WTC11 (cell line): ENCODE data around the gene MGAT2. TPM values are rescaled to one million over a fixed set of nuclear protein-coding genes. Genes with fewer than 3 reads are reported as not detected.
A peak's percentile ranks its signal among the peaks of the same experiment; 100 is the strongest.

ENCODE experiments used
- ATAC-seq: fragments of 200-7000 bp; cut with Tn5 transposase; 2 replicates; pipeline ENCODE4 v1.10.0; 2021; ENCODE audit warnings: mild to moderate bottlenecking, moderate library complexity
- CTCF ChIA-PET: fragments of 300-600 bp; sonication (Branson Sonifier 250); formaldehyde crosslinking; loops from one replicate; lab custom pipeline; 2021; ENCODE audit warnings: antibody characterized with exemption; lab: Charles Lee
- POLR2A ChIA-PET: fragments of 350-600 bp; sonication (Branson Sonifier 250); formaldehyde crosslinking; loops from one replicate; lab custom pipeline; 2021; ENCODE audit warnings: antibody characterized with exemption; lab: Charles Lee
- DNase-seq: peaks from one replicate; pipeline ENCODE4 v3.0.0; 2021; ENCODE audit warnings: low spot score
- H3K27ac Mint-ChIP-seq: 2 replicates; pipeline ENCODE4 v1.8.0; 2021; ENCODE audit warnings: mixed read lengths
- H3K27me3 Mint-ChIP-seq: 2 replicates; pipeline ENCODE4 v1.8.0; 2021; ENCODE audit warnings: low read depth, mild to moderate bottlenecking, moderate library complexity, mixed read lengths
- H3K36me3 Mint-ChIP-seq: 2 replicates; pipeline ENCODE4 v1.8.0; 2021; ENCODE audit warnings: mixed read lengths
- H3K4me1 Mint-ChIP-seq: 2 replicates; pipeline ENCODE4 v1.8.0; 2022; ENCODE audit warnings: mixed read lengths
- H3K4me3 Mint-ChIP-seq: 2 replicates; pipeline ENCODE4 v1.8.0; 2021; ENCODE audit warnings: mild to moderate bottlenecking, moderate library complexity, mixed read lengths
- H3K9me3 Mint-ChIP-seq: 2 replicates; pipeline ENCODE4 v1.8.0; 2021; ENCODE audit warnings: mixed read lengths
- ESRRA ChIP-seq: sonication (generic); formaldehyde crosslinking; IDR thresholded peaks from 2 replicates; pipeline ENCODE4 v1.8.1; 2022; ENCODE audit warnings: mild to moderate bottlenecking, missing genetic modification reagents, borderline replicate concordance
- FOXJ3 ChIP-seq: sonication (generic); formaldehyde crosslinking; IDR thresholded peaks from 2 replicates; pipeline ENCODE4 v1.9.0; 2021; ENCODE audit warnings: missing genetic modification reagents, mild to moderate bottlenecking, borderline replicate concordance
- FOXK1 ChIP-seq: sonication (generic); formaldehyde crosslinking; IDR thresholded peaks from 2 replicates; pipeline ENCODE4 v1.8.0; 2022; ENCODE audit warnings: mild to moderate bottlenecking, moderate library complexity, missing genetic modification reagents
- GTF2I ChIP-seq: fragments of 250-450 bp; sonication (Bioruptor Pico); conservative IDR thresholded peaks from 2 replicates; pipeline ENCODE4 v1.4.0; 2021; ENCODE audit warnings: mild to moderate bottlenecking
- IRF2 ChIP-seq: sonication (generic); formaldehyde crosslinking; IDR thresholded peaks from 2 replicates; pipeline ENCODE4 v1.8.0; 2022; ENCODE audit warnings: low read depth, missing genetic modification reagents, borderline replicate concordance
- JAZF1 ChIP-seq: fragments of 250-450 bp; sonication (Bioruptor Pico); IDR thresholded peaks from 2 replicates; pipeline ENCODE4 v1.9.0; 2021; ENCODE audit warnings: moderate library complexity, mild to moderate bottlenecking, inconsistent platforms
- NFATC4 ChIP-seq: fragments of 250-450 bp; sonication (Bioruptor Pico); IDR thresholded peaks from 2 replicates; pipeline ENCODE4 v1.9.0; 2021; ENCODE audit warnings: mild to moderate bottlenecking
- NFE2L1 ChIP-seq: sonication (generic); formaldehyde crosslinking; IDR thresholded peaks from 2 replicates; pipeline ENCODE4 v1.8.1; 2023; ENCODE audit warnings: missing genetic modification reagents
- OVOL2 ChIP-seq: fragments of 250-450 bp; sonication (Bioruptor Pico); IDR thresholded peaks from 2 replicates; pipeline ENCODE4 v1.9.0; 2021; ENCODE audit warnings: mild to moderate bottlenecking, borderline replicate concordance
- SMAD3 ChIP-seq: sonication (generic); formaldehyde crosslinking; IDR thresholded peaks from 2 replicates; pipeline ENCODE4 v1.8.0; 2022; ENCODE audit warnings: missing genetic modification reagents, mild to moderate bottlenecking, borderline replicate concordance
- TEAD4 ChIP-seq: sonication (generic); formaldehyde crosslinking; IDR thresholded peaks from 2 replicates; pipeline ENCODE4 v1.8.0; 2022; ENCODE audit warnings: mild to moderate bottlenecking, missing genetic modification reagents
- TP53 ChIP-seq: sonication (generic); formaldehyde crosslinking; IDR thresholded peaks from 2 replicates; pipeline ENCODE4 v1.8.1; 2023; ENCODE audit warnings: mild to moderate bottlenecking, missing genetic modification reagents
- ZNF317 ChIP-seq: sonication (generic); formaldehyde crosslinking; IDR thresholded peaks from 2 replicates; pipeline ENCODE4 v1.8.1; 2023; ENCODE audit warnings: low read depth, mild to moderate bottlenecking, moderate library complexity, missing genetic modification reagents, borderline replicate concordance
- ZNF671 ChIP-seq: fragments of 250-450 bp; sonication (Bioruptor Pico); IDR thresholded peaks from 2 replicates; pipeline ENCODE4 v1.8.0; 2021; ENCODE audit warnings: mild to moderate bottlenecking
- total RNA-seq: library from RNA; stranded (reverse); gene quantifications from 3 replicates; pipeline ENCODE4 v1.2.3, GENCODE V29; 2021
- TF ChIP-seq, protein P1 (sequence below): sonication (generic); formaldehyde crosslinking; IDR thresholded peaks from 2 replicates; pipeline ENCODE4 v1.8.1; 2022; ENCODE audit warnings: mild to moderate bottlenecking, missing genetic modification reagents, moderate library complexity, borderline replicate concordance
- TF ChIP-seq, protein P2 (sequence below): fragments of 250-450 bp; sonication (Bioruptor Pico); IDR thresholded peaks from 2 replicates; pipeline ENCODE4 v1.9.0; 2021; ENCODE audit warnings: mild to moderate bottlenecking, borderline replicate concordance
- TF ChIP-seq, protein P3 (sequence below): fragments of 250-450 bp; sonication (Bioruptor Pico); IDR thresholded peaks from 2 replicates; pipeline ENCODE4 v1.8.0; 2021; ENCODE audit warnings: mild to moderate bottlenecking

Gene MGAT2
- total RNA-seq, 1 experiment from 2014 or later, result 25.2 TPM

DNA sequence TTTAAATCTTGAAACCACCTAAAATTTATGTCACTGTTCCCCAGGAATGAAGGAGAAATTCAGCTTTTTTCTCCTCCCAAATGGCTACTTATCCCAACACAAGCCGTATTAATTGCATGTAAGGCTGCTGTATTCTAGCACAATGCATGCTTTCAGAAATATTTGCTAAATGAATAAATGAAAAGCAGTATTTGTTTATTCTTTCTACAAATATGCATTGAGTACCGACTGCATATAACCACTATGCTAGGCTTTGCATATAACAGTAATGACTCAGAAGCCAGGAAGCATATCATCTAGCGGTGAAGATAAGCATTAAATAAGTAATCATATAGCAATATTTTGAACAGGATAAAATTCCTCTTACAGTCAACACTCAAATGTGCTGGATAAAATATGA, 27.6 kb upstream of the MGAT2 start (continued):
- no peak for TF ChIP-seq SMAD3 (CRISPR knock-in tag)
- no peak for TF ChIP-seq FOXK1 (CRISPR knock-in tag)
- TF ChIP-seq ZNF671 (CRISPR knock-in tag), result no peak
- TF ChIP-seq, protein P1, sequence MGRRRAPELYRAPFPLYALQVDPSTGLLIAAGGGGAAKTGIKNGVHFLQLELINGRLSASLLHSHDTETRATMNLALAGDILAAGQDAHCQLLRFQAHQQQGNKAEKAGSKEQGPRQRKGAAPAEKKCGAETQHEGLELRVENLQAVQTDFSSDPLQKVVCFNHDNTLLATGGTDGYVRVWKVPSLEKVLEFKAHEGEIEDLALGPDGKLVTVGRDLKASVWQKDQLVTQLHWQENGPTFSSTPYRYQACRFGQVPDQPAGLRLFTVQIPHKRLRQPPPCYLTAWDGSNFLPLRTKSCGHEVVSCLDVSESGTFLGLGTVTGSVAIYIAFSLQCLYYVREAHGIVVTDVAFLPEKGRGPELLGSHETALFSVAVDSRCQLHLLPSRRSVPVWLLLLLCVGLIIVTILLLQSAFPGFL (CRISPR knock-in tag), result no peak

DNA sequence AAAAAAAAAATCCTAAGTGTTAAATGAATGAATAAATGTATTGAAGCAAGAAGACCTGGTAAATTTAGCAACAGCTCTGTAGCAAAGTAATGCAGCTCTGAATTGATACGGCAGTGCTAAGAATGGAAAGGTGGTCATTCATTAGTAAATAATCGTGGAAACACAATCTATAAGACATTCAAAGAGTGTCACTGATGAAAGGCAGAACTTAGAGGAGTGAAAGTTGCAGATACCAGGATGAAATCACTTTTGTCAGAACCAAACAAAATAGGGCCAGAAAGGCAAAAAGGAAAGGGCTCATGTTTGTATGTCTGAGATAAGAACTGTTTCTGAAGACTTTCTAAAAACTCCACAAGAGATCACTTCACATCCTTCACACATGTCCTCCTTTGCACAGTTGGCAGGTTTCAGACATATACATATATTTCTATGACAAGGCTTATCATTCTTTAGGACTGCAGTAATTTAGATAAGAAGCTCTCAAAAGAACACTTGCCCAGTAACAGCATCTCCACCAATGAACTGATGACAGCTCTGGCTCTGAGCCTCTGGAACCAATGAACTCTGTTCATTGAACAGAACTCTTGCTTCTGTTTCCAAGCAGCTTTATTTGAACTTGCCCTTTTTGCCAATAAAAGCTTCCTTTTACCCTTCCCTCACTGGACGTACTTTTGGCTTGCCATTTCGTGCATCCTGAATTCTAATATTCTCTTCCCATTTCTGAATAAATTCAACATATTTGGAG, 26.1 kb upstream of the MGAT2 start:
- Mint-ChIP-seq H3K27ac (no peak overlapping the region), H3K27me3 (peaks cover 6% of the 10 kb centered on the region), H3K9me3 (no peaks in the 10 kb centered on the region), H3K36me3 (no peaks in the 10 kb centered on the region), H3K4me3 (no peak overlapping the region), H3K4me1 (peaks cover 3% of the 10 kb centered on the region; the same call in 1 of the 2 replicates)
- CTCF ChIA-PET, result interaction anchor here (5.5 kb wide), 1 partner anchor 8 kb away, joined by 43 read pairs; the partner anchor contains the start of gene RPS29
- TF ChIP-seq ESRRA (no peak), TEAD4 (CRISPR knock-in tag) (no peak), TP53 (no peak)
- TF ChIP-seq, protein P1 (CRISPR knock-in tag), result no peak
- no peak for DNase-seq
- no peak for ATAC-seq
- POLR2A ChIA-PET, result interaction anchor here (1.0 to 1.1 kb wide), 2 partner anchors 8 to 26 kb away, joined by 4 to 5 read pairs; partner anchors contain the start of genes MGAT2 and RPL36AL

DNA sequence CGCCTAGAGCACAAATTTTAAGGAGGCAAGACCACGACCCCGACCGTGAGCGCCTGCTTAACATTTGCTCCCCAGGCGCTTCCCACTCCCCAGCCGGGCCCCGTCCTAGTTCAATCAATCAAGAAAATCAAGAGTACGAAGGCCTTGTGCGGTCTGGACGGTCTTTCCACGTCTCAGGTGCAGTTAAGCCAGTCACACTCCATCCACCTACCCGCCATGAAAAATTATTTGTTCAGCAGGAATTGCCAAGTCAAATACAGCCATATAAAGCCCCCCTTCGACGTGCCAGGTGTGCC, 22.5 kb upstream of the MGAT2 start:
- Mint-ChIP-seq H3K27me3 (peaks cover 6% of the 10 kb centered on the region), H3K27ac (peak overlapping the region; percentile 94), H3K36me3 (0 out of 2 replicates have a peak, but pooled peaks cover 3% of the 10 kb centered on the region), H3K4me1 (peaks cover 10% of the 10 kb centered on the region), H3K9me3 (no peaks in the 10 kb centered on the region), H3K4me3 (peak overlapping the region; percentile 84)
- ChIA-PET CTCF (interaction anchor here (5.5 kb wide), 1 partner anchor 11 kb away, joined by 43 read pairs; the partner anchor contains the start of gene RPS29), POLR2A (interaction anchor here (0.6 to 4.1 kb wide), 5 partner anchors 13 to 216 kb away, joined by 3 to 26 read pairs (median 7); partner anchors contain the start of genes DNAAF2, MGAT2, RPL36AL and RPS29)
- no peak for DNase-seq
- peak; percentile 2; the same call in 1 of the 2 replicates for ATAC-seq
- TF ChIP-seq NFE2L1 (CRISPR knock-in tag) (no peak), IRF2 (CRISPR knock-in tag) (no peak)

DNA sequence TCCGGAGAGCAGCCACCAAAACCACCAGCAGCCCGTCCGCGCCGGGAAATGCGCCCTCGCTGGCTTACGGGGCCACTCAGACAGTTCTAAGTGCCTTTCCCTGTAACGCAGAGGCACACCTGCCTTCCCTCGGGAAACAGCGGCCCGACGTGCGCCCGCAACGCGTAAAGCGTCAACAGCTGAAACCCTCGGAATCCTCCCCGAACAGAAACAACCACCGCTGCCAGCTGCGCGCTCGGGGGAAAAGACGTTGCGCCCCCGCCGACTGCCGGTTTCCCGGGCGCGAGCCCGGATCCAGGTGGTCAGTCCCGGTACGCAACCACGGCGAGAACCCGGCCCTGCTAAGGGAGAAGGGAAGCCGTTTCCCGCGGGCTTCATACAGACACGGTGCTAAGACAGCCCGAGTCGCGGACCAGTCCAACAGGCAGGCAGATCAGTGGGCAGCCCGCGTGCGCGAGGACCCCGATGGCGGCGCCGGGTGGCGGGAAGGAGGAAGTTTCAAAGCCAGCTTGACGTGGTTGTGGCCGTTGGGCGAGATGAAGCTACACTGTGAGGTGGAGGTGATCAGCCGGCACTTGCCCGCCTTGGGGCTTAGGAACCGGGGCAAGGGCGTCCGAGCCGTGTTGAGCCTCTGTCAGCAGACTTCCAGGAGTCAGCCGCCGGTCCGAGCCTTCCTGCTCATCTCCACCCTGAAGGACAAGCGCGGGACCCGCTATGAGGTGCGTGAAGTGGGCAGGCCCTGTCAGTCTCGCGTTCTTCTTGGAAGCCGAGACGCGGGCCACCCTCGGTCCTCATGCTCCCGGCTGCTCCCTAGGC, 21.9 kb upstream of the MGAT2 start, which contains the start of gene LRR1:
LRR1 (plus strand) TSS at position 456 of the 816 bp plus-strand sequence; CDS start at position 537, 81 bp downstream.
- peaks cover 10% of the 10 kb centered on the region for H3K4me1 Mint-ChIP-seq
- no peaks in the 10 kb centered on the region for H3K9me3 Mint-ChIP-seq
- H3K27me3 Mint-ChIP-seq, result peaks cover 5% of the 10 kb centered on the region
- CTCF ChIA-PET, result interaction anchor here (1.4 to 5.5 kb wide), 4 partner anchors 12 to 137 kb away, joined by 6 to 43 read pairs (median 10); partner anchors contain the start of genes MGAT2, RPL36AL and RPS29
- DNase-seq (peak; percentile 83), ATAC-seq (peak; percentile 74)
- peak within 1 kb of the TSS; percentile 94 for H3K27ac Mint-ChIP-seq
- H3K4me3 Mint-ChIP-seq, result peak within 1 kb of the TSS; percentile 84
- POLR2A ChIA-PET, result interaction anchor here (0.6 to 4.1 kb wide), 5 partner anchors 13 to 170 kb away, joined by 4 to 26 read pairs (median 7); partner anchors contain the start of genes DNAAF2, KLHDC2, MGAT2 and RPL36AL
- 0 out of 2 replicates have a peak, but pooled peaks cover 3% of the 10 kb centered on the region for H3K36me3 Mint-ChIP-seq
- TF ChIP-seq, protein P2, sequence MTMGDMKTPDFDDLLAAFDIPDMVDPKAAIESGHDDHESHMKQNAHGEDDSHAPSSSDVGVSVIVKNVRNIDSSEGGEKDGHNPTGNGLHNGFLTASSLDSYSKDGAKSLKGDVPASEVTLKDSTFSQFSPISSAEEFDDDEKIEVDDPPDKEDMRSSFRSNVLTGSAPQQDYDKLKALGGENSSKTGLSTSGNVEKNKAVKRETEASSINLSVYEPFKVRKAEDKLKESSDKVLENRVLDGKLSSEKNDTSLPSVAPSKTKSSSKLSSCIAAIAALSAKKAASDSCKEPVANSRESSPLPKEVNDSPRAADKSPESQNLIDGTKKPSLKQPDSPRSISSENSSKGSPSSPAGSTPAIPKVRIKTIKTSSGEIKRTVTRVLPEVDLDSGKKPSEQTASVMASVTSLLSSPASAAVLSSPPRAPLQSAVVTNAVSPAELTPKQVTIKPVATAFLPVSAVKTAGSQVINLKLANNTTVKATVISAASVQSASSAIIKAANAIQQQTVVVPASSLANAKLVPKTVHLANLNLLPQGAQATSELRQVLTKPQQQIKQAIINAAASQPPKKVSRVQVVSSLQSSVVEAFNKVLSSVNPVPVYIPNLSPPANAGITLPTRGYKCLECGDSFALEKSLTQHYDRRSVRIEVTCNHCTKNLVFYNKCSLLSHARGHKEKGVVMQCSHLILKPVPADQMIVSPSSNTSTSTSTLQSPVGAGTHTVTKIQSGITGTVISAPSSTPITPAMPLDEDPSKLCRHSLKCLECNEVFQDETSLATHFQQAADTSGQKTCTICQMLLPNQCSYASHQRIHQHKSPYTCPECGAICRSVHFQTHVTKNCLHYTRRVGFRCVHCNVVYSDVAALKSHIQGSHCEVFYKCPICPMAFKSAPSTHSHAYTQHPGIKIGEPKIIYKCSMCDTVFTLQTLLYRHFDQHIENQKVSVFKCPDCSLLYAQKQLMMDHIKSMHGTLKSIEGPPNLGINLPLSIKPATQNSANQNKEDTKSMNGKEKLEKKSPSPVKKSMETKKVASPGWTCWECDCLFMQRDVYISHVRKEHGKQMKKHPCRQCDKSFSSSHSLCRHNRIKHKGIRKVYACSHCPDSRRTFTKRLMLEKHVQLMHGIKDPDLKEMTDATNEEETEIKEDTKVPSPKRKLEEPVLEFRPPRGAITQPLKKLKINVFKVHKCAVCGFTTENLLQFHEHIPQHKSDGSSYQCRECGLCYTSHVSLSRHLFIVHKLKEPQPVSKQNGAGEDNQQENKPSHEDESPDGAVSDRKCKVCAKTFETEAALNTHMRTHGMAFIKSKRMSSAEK, result no peak
- TF ChIP-seq, protein P3, sequence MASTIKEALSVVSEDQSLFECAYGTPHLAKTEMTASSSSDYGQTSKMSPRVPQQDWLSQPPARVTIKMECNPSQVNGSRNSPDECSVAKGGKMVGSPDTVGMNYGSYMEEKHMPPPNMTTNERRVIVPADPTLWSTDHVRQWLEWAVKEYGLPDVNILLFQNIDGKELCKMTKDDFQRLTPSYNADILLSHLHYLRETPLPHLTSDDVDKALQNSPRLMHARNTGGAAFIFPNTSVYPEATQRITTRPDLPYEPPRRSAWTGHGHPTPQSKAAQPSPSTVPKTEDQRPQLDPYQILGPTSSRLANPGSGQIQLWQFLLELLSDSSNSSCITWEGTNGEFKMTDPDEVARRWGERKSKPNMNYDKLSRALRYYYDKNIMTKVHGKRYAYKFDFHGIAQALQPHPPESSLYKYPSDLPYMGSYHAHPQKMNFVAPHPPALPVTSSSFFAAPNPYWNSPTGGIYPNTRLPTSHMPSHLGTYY (CRISPR knock-in tag), result no peak
- TF ChIP-seq NFATC4, result no peak
- TF ChIP-seq OVOL2 (CRISPR knock-in tag), result no peak
- no peak for TF ChIP-seq JAZF1 (CRISPR knock-in tag)
- TF ChIP-seq ZNF317 (CRISPR knock-in tag), result no peak; the same call in 1 of the 2 replicates
- 0 out of 2 replicates have a peak, but pooled peaks have one; percentile 18 for TF ChIP-seq FOXJ3
- TF ChIP-seq GTF2I (CRISPR knock-in tag), result no peak
